Measurements from ENCODE around the gene NOL9. TPM values are rescaled to one million over a fixed set of nuclear protein-coding genes. Genes with fewer than 3 reads are reported as not detected.

Gene NOL9
- total and polyA plus RNA-seq, 2 donors (not counting 3 experiments of a cell fraction or from before 2014, with no cell fraction given): 14.1 to 42.9 TPM

DNA sequence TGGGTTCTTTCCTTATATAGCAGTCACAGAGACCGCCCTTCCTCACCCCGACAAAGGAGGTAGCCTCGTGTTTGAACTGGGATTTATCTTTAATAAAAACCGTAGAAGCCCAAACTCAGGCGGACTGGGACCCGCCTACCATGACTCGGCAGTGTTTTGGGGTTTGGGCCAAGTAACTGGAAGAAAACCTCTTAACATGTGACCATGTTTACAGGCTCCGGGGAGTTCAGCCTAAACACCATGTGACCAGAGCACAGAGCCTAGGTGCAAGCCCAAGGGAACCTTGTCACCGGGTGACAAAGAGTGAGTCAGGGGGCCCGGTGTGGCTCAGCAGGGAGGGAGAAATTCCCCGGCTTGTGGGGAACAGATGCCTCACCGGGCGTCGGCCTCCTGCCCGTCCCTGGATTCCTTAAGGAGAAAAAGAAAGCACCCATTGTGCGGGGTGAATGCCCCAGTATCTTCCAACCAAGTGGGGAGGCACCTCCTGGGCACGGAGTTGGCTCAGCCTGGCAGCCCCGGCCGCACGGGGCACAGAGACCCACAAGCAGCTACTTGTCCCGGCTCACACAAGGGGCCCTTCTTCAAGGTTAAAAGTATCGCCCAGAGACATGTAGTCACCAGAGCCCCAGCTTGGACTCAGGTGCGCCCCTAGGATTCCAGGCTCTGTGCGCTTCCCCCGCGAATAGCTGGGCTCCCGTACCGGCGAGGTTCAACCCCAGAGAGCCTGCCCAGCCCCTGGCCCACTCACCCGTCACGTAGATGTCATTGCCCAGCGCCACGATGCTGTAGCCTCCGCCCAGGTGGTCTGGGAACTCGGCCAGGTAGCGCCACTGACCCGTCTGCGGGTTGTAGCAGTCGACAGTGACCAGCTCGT lies 47.0 kb upstream of the NOL9 start:
- H4K20me1 ChIP-seq (replicated peaks; ENCODE audit: control insufficient read depth, extremely low read depth, insufficient read depth, low read length): no peaks in the 10 kb centered on the region
- FAIRE-seq (peak; percentile 97), DNase-seq (ENCODE audit: low read depth, low spot score) (peak; percentile 90)
- peaks cover 23% of the 10 kb centered on the region for H3K4me1 ChIP-seq (ENCODE audit: control insufficient read depth, extremely low read depth, insufficient read depth, low read length)
- H3K9me3 ChIP-seq (replicated peaks; ENCODE audit: control insufficient read depth, insufficient read depth, low read length): no peaks in the 10 kb centered on the region
- ChIA-PET POLR2A (interaction anchor here (1.0 to 1.5 kb wide), 7 partner anchors 12 to 64 kb away, joined by 3 to 6 read pairs (median 4); partner anchors contain the start of genes PHF13 and ZBTB48), CTCF (interaction anchor here (1.0 to 2.9 kb wide), 7 partner anchors 11 to 115 kb away, joined by 3 to 12 read pairs (median 5); partner anchors contain the start of genes NOL9, TAS1R1, THAP3 and ZBTB48)
- H3K36me3 ChIP-seq (ENCODE audit: control insufficient read depth in 2 of 2, extremely low read depth in 1 of 2, insufficient read depth in 2 of 2, low read length in 2 of 2): peaks cover 2 to 19% of the 10 kb centered on the region in 2 experiments
- H3K9me1 ChIP-seq (replicated peaks; ENCODE audit: control insufficient read depth, extremely low read depth, insufficient read depth, low read length): no peaks in the 10 kb centered on the region
- intact Hi-C loops (cut with micrococcal nuclease) (loop anchor here (1.0 to 5.0 kb wide), 5 partner anchors 21 to 186 kb away; partner anchors contain the start of genes CAMTA1, DNAJC11 and NOL9), dilution Hi-C loops (cut with MboI; ENCODE audit: extremely low pct_ligation_motif_present, low sequenced_read_pairs) (no loop called here)
- peak; percentile 46 for TF ChIP-seq POLR2A (IDR thresholded peaks at IDR 0.05; ENCODE audit: low read depth, low read length)
- TF ChIP-seq, protein P1, sequence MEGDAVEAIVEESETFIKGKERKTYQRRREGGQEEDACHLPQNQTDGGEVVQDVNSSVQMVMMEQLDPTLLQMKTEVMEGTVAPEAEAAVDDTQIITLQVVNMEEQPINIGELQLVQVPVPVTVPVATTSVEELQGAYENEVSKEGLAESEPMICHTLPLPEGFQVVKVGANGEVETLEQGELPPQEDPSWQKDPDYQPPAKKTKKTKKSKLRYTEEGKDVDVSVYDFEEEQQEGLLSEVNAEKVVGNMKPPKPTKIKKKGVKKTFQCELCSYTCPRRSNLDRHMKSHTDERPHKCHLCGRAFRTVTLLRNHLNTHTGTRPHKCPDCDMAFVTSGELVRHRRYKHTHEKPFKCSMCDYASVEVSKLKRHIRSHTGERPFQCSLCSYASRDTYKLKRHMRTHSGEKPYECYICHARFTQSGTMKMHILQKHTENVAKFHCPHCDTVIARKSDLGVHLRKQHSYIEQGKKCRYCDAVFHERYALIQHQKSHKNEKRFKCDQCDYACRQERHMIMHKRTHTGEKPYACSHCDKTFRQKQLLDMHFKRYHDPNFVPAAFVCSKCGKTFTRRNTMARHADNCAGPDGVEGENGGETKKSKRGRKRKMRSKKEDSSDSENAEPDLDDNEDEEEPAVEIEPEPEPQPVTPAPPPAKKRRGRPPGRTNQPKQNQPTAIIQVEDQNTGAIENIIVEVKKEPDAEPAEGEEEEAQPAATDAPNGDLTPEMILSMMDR (IDR thresholded peaks at IDR 0.05; ENCODE audit: extremely low read depth in 1 of 2, insufficient read depth in 1 of 2, low read depth in 1 of 2, low read length in 2 of 2): peak in 1 of 2 donors; percentile 8
- TF ChIP-seq, protein P2, sequence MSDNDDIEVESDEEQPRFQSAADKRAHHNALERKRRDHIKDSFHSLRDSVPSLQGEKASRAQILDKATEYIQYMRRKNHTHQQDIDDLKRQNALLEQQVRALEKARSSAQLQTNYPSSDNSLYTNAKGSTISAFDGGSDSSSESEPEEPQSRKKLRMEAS (IDR thresholded peaks at IDR 0.05; ENCODE audit: insufficient read depth, insufficient read length): peak; percentile 75
- TF ChIP-seq MYC (IDR thresholded peaks at IDR 0.05; ENCODE audit: low read depth, low read length): no peak
- TF ChIP-seq FOS (IDR thresholded peaks at IDR 0.05; ENCODE audit: borderline replicate concordance, insufficient read depth, low read length): peak; percentile 83
- TF ChIP-seq JUN (IDR thresholded peaks at IDR 0.05; ENCODE audit: borderline replicate concordance, insufficient read depth, insufficient read length, low read depth): no peak
- H3K27me3 ChIP-seq (ENCODE audit: control insufficient read depth in 2 of 2, insufficient read depth in 2 of 2, low read length in 2 of 2): no peaks in the 10 kb centered on the region
- peak overlapping the region; percentile 73 for H3K9ac ChIP-seq (replicated peaks; ENCODE audit: extremely low read depth, insufficient read depth, low read length)
- TSS peak; percentile 10 for BruUV-seq (replicated peaks)
- H3K4me2 ChIP-seq (ENCODE audit: insufficient read depth, low read length): peak overlapping the region; percentile 87
- H3K4me3 ChIP-seq (replicated peaks in 1 of 3; ENCODE audit: insufficient read depth in 1 of 3, low read depth in 1 of 3, low read length in 3 of 3): peak overlapping the region; percentile 39 to 84 (median 74)
- peak overlapping the region; percentile 78 for H3K27ac ChIP-seq (ENCODE audit: insufficient read depth, low read depth, low read length)
- H3K79me2 ChIP-seq (ENCODE audit: control insufficient read depth, insufficient read depth, low read length): peaks cover 54% of the 10 kb centered on the region
- H2AFZ ChIP-seq (ENCODE audit: low read depth, low read length): peak overlapping the region; percentile 24

Measured in endothelial cell of umbilical vein (primary cell).